ENCODE measurements around the gene SLC15A3.

Gene SLC15A3

DNA sequence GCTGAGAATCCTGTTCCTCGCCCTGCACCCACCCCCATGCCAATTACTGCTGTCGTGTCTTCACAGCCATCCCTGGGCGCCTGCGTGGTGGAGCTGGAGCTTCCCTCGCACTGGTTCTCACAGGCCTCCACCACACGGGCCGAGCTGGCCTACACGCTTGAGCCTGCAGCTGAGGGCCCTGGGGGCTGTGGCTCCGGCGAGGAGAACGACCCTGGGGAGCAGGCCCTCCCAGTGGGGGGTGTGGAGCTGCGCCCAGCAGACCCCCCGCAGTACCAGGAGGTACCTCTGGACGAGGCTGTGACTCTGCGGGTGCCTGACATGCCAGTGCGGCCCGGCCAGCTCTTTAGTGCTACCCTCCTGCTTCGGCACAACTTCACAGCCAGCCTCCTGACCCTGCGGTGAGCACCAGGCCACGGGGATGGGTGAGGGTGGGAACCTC is 23.4 kb downstream of the SLC15A3 start:
- DNase-seq (ENCODE audit: low spot score): no peak

DNA sequence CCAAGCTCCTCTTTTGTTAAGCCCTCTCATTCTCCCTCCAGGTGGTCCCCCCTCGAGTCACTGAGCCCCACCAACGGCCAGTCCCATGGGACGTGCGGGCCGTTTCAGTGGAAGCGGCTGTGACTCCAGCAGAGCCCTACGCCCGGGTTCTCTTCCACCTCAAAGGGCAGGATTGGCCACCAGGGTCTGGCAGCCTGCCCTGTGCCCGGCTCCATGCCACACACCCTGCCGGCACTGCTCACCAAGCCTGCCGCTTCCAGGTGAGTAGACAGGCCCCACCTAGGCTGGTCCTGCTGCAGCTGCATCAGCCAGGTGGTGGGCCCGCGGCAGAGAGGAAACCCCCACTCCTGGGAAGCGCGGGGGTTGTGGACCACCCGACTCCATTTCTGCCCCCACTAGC is 24.4 kb downstream of the SLC15A3 start:
- no peak for DNase-seq (ENCODE audit: low spot score)

DNA sequence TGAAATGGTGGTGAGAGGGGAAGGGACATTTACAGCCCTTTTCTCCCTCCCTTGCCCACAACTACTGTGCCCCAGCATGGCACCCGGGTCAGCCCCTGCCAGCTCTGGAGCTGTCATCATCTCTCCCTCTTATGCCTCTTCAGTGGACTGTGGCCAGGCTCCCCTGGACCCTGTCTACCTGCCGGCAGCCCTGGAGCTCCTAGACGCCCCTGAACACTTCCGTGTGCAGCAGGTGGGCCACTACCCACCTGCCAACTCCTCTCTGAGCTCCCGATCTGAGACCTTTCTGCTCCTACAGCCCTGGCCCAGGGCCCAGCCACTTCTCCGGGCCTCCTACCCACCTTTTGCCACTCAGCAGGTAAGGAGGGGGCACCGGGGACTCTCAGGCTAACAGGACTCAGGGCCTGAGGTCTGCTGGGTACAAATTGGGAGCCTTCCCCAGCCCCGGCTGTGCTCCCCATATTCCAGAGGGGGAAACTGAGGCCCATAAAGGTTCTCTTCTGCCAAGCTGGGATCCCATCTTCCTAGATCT is 24.8 kb downstream of the SLC15A3 start:
- no peak for DNase-seq (ENCODE audit: low spot score)

- DNase-seq (ENCODE audit: low spot score): peak; percentile 67
Observed at GRCh38 chr11:60926500-60926899, 25.5 kb downstream of the SLC15A3 start.

DNA sequence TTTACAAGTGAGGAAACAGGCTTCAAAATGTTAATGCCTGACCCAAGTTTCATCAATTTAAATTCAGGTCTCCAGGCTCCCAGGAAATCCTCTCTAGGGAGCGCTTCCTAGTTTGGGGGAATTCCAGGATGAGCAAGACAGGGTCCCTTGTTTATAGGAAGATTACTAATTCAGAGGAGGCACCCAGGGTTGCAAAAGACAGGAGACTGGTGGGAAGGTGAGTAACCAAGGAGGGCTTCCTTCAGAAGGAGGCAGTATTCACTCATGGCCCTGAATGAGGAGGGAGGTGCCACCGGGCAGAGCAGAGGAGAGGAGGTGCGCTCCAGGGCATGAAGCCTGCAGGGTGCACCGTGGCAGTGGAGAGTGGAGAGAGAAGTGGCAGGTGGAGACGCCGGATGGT is 26.1 kb downstream of the SLC15A3 start:
- DNase-seq (ENCODE audit: low spot score): no peak

DNA sequence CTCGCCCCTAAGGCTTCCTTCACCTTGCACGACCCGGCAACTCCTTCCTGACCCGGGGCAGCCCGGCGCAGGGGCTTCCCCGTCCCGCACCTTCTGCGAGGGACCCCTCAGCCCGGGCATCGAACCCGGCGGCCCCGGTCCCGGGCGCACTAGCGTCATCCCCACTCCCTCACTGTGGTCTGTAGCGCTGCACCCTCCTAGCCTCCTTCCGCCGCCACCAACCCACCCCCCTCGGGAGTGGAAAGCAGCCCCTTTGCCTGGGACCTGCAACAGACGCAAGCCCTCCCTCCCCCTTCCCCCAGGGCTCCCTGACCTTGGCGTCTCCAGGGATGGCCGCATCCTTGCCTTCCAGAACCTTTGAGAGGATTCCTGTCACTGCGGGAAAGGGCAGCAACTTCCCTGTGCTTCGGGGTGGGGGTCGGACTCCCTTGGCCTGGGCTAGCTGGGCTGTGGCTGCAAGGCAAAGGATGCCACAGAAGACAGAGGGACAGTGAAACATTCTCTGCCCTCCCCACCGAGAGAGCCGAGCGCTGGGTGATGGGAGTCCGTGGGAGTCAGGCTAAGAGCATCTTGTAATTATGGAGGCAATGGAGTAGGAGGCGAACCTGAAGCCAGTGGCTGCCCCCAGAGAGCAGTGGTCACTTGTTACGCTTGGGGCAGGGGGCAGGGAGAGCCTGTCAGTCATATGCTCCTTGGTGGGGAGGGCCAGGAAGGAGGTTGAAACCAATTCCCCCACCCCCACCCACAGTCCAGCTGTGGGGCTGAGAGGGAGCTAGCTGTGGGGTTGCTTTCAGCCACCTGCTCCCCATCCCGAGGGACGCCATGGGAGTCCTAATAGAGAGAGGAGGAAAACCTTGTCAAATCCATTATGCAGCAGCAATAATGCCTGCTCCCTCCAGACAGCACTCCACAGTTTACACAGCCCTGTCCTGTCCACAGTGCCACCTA is 26.8 kb downstream of the SLC15A3 start:
- no peak for DNase-seq (ENCODE audit: low spot score)

GRCh38 chr11:60924110-60924905 is 27.7 kb downstream of the SLC15A3 start, which contains the start of gene TMEM132A:
Gene TMEM132A, plus strand, starts transcription at chr11:60924460. Its CDS starts 174 bp downstream, at chr11:60924634.
- peak; percentile 87 for DNase-seq (ENCODE audit: low spot score)

DNA sequence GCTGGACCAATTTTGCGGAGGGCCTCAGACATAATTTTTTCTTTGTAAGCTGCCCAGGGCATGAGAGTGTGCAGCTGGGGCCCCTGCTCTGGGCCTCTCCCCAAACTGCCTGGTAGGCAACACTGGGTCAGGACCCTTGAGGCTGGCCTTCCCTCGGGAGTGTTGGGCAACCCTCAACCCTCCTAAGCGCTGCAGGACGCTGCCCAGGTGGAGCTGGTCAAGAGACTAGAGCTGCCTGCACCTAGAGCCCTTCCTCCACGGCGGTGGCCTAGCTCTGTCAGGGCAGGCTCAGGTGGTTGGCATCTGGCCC is 28.2 kb downstream of the SLC15A3 start:
- DNase-seq (ENCODE audit: low spot score): no peak

- no peak for DNase-seq (ENCODE audit: low spot score)
Observed at GRCh38 chr11:60923326-60923725, 28.6 kb downstream of the SLC15A3 start.

GRCh38 chr11:60922906-60923305 is 29.1 kb downstream of the SLC15A3 start:
- no peak for DNase-seq (ENCODE audit: low spot score)

GRCh38 chr11:60921777-60922335 is 30.1 kb downstream of the SLC15A3 start:
- DNase-seq (ENCODE audit: low spot score): no peak

DNA sequence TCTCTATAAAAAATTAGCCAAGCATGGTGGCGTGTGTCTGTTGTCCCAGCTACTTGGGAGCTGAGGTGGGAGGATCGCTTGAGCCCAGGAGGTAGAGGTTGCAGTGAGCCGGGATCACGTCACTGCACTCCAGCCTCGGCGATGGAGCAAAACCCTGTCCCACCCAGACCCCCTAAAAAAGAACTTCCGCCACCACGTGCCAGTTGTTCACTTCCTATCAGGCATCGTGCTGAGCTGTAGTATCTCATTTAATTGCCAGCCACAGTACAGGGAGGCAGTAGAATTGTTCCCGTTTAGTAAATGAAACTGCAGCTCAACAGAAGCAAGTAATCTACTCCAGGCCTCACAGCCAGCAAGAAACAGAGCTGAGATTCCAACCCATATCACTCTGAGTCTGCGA is 30.7 kb downstream of the SLC15A3 start:
- DNase-seq (ENCODE audit: low spot score): no peak

GRCh38 chr11:60919956-60920355 is 32.0 kb downstream of the SLC15A3 start:
- no peak for DNase-seq (ENCODE audit: low spot score)

GRCh38 chr11:60919320-60919719 is 32.7 kb downstream of the SLC15A3 start:
- DNase-seq (ENCODE audit: low spot score): no peak

- DNase-seq (ENCODE audit: low spot score): no peak
Observed at GRCh38 chr11:60918939-60919265, 33.1 kb downstream of the SLC15A3 start.

GRCh38 chr11:60918251-60918938 is 33.6 kb downstream of the SLC15A3 start:
- no peak for DNase-seq (ENCODE audit: low spot score)

GRCh38 chr11:60917267-60917666 is 34.7 kb downstream of the SLC15A3 start:
- DNase-seq (ENCODE audit: low spot score): no peak

DNA sequence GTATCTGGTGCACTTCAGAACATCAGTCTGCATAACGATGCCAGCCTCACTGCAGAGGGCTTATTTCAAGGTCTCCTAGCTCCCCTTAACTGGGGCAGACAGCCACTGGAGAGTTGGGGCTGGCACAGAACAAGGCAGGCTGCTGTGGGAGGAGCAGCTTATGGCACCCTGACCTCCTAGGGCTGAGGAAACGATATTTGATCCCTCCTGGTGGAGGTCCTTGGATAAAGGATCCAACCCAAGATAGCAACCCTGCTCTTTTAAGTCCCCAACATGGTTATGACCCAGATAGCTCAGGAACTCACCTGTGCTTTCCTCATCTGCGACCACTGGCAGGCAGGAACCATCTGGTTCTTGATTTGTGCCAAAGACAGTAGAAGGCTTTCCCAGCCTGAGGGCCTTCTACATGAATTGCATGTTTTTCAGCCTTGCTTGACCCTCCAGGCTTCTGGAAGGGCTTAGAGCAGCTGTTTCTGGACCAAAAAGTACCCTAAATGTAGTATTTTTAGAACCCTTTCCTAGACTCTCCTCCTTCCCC is 35.2 kb downstream of the SLC15A3 start:
- no peak for DNase-seq (ENCODE audit: low spot score)

GRCh38 chr11:60915248-60915914 is 36.6 kb downstream of the SLC15A3 start:
- peak; percentile 63 for DNase-seq (ENCODE audit: low spot score)

GRCh38 chr11:60914633-60915247 is 37.2 kb downstream of the SLC15A3 start:
- no peak for DNase-seq (ENCODE audit: low spot score)
